Measurements from ENCODE around the gene CPXM2.

DNA sequence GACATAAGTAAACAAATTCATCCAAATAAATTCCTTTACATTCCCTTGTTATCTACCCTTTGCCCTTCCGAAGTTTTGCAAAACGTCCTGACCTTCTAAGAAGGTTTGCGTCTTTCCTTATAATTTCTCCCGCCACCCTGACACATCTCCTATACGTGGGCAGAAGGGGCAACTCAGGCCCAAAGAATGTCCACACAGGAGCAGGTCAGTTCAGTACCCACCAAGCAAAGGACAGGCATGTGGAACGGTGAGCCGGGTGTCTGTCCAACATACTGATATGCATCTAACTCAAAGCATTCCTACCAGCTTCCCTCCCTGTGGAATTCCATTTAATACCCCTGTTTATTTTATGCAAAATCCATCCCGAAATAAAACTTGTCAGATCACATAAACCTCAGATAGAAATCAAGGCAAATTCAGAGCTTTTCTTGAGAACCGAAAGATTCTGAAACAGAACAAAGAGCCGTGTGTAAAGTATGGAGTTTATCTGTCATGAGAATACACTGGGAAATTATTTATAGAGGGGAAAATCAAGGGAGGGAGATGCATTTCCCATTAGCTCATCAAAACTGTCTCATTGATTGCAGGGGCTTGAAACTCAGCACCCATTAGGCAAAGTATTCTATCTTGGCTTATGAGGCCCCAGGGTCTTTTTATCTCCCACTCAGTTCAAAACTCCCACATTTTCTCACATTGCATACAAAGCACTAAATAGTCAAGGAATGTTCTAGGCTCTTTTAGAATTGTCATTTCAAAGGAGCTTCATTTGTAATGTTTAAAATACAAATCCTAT is 140.1 kb downstream of the CPXM2 start:
- TF ChIP-seq, protein P1, sequence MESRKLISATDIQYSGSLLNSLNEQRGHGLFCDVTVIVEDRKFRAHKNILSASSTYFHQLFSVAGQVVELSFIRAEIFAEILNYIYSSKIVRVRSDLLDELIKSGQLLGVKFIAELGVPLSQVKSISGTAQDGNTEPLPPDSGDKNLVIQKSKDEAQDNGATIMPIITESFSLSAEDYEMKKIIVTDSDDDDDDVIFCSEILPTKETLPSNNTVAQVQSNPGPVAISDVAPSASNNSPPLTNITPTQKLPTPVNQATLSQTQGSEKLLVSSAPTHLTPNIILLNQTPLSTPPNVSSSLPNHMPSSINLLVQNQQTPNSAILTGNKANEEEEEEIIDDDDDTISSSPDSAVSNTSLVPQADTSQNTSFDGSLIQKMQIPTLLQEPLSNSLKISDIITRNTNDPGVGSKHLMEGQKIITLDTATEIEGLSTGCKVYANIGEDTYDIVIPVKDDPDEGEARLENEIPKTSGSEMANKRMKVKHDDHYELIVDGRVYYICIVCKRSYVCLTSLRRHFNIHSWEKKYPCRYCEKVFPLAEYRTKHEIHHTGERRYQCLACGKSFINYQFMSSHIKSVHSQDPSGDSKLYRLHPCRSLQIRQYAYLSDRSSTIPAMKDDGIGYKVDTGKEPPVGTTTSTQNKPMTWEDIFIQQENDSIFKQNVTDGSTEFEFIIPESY (IDR thresholded peaks at IDR 0.05; ENCODE audit: borderline replicate concordance, low read depth), result no peak
- no peak for TF ChIP-seq SIN3A (IDR thresholded peaks at IDR 0.05; ENCODE audit: borderline replicate concordance, low read depth, low read length)

All from SK-N-SH (cell line).